ENCODE measurements around the gene DNAH14. TPM values are rescaled to one million over a fixed set of nuclear protein-coding genes. Genes with fewer than 3 reads are reported as not detected.
"Not testable (repeated sequence)": the region's sequence is repeated elsewhere in the genome, so short reads cannot be mapped to it uniquely, and the experiment has no call there.

The DNAH14 gene
- total RNA-seq (10 to 100 TPM in 8 of 9 donors, 1 to 10 TPM in 1; 7.6 to 25.3 (median 17.0) TPM), polyA plus RNA-seq (10 to 100 TPM in 2 of 3 donors, 1 to 10 TPM in 1; 8.8 to 16.2 (median 13.1) TPM)
- long read RNA-seq, donor 1 = 0 reads
- long read RNA-seq, donor 2 = 0 reads
- long read RNA-seq, donor 3 = 0 reads
- long read RNA-seq, donor 4, partial matches to known transcripts = 1 of 4 reads
- long read RNA-seq, donor 4, other reads (novel, unspliced or antisense) = 3 of 4 reads
- long read RNA-seq, donor 5, partial matches to known transcripts = 0 of 1 reads
- long read RNA-seq, donor 5, other reads (novel, unspliced or antisense) = 0 of 1 reads
- long read RNA-seq, donor 6, partial matches to known transcripts = 0 of 2 reads
- long read RNA-seq, donor 6, other reads (novel, unspliced or antisense) = 2 of 2 reads
- long read RNA-seq, donor 7 = 0 reads
- long read RNA-seq, donor 8, partial matches to known transcripts = 0 of 2 reads
- long read RNA-seq, donor 8, other reads (novel, unspliced or antisense) = 0 of 2 reads
- long read RNA-seq, donor 9 = 0 reads
- long read RNA-seq, donor 10 = 0 reads

DNA sequence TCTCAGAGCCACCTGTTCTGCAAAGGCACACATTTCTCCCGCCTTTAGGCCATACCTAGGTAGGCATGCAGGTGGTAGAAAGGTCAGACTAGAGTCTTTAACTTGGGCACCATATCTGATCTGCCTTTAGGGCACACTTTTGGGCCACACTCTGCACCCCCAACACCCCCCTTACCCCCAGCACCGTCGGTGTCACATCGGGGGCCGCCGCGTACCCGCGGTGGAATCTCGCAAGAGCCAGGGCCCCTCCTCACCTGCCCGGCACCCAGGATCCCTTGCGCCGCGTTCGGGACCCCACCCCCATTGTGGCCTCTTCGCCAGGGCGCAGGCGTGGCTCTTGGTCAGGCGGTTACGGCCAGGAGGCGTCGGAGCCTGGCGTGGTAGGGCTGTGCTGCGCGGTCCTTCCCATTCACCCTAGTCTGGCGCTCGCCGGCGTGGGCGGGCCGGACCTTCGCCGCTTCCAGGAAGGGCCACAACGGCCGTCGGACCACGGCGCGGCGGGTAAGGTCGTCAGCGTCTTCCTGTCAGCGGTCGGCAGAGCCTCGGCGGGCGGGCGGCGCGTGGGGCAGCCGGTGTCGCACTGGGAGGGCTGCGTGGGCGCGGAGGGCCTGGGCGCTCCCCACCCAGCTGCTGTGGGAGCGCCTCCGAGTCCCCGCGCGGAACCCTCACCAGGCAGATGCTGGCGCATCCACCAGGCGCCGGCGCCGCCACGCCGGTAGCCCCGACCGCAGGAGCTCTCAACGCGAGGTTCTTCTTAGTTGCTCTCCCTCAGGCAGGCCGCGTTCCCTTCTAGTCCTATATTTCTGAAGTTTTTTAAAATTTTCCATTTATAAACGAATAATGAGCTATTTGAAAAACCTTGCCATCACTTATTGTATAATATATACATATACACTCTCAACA is at the start of gene DNAH14:
Gene DNAH14, plus strand, starts transcription at position 341 of the 903 bp plus-strand sequence. CDS start 23,028 bp downstream, outside the sequence.
- Histone ChIP-seq H3K27me3 (no peaks in the 10 kb centered on the region), H3K9me3 (replicated peaks in 1 of 3) (peaks cover 0 to 16% (median 0%) of the 10 kb centered on the region in 3 donors), H3K36me3 (replicated peaks in 1 of 2) (no peaks in the 10 kb centered on the region), H3K27ac (peak within 1 kb of the TSS in 4 of 5 donors; percentile 6 to 80 (median 55)), H3K4me1 (replicated peaks in 1 of 2) (peaks cover 0 to 8% of the 10 kb centered on the region in 2 donors), H3K4me3 (peak within 1 kb of the TSS in 3 of 4 donors; percentile 18 to 61 (median 33))
- 2 to 4% (median 3%) methylated on average over 27 to 75 of the region's 75 CpGs for WGBS, 4 donors
- intact Hi-C loops (cut with DNase I) = loop anchor here in 1 of 2 donors (10.0 kb wide), 1 partner anchor 415 kb away; no protein-coding TSS in a partner anchor
- DNase-seq = peak; percentile 75 to 88 (median 84)
- peak; percentile 54 to 87 for TF ChIP-seq POLR2A (IDR thresholded peaks at IDR 0.05)
- TF ChIP-seq, protein P1, sequence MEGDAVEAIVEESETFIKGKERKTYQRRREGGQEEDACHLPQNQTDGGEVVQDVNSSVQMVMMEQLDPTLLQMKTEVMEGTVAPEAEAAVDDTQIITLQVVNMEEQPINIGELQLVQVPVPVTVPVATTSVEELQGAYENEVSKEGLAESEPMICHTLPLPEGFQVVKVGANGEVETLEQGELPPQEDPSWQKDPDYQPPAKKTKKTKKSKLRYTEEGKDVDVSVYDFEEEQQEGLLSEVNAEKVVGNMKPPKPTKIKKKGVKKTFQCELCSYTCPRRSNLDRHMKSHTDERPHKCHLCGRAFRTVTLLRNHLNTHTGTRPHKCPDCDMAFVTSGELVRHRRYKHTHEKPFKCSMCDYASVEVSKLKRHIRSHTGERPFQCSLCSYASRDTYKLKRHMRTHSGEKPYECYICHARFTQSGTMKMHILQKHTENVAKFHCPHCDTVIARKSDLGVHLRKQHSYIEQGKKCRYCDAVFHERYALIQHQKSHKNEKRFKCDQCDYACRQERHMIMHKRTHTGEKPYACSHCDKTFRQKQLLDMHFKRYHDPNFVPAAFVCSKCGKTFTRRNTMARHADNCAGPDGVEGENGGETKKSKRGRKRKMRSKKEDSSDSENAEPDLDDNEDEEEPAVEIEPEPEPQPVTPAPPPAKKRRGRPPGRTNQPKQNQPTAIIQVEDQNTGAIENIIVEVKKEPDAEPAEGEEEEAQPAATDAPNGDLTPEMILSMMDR (IDR thresholded peaks at IDR 0.05) = no peak

DNA sequence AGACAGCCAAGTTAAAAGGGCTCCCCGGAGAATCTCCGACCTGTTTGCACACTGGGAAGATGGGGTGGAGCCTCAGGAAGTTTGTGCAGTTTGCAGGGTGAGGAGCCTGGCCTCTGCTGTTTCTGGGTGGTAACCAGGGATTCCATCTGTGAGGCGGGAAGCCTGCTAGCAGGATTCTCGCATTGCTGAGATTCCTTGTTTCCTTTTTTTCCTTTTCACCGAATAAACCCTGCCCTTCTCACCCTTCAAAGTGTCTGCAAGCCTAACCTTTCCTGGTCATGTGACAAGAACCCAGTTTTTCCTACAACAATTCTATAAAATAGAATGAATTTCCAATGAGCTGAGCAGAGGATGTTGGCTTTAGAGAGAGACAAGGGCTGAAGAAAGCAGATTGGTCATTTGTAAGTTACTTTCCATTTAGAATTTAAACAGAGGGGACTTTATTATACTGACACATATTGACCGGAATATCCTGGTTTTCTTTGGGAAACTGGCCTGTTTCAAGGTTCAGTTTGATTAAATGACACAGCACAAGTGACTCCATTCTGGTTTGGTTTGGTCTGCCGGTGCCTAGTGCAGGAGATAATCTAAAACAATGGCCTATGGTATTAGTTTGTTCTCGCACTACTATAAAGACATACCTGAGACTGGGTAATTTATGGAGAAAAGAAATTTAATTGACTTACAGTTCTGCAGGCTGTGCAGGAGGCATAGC is 48.7 kb upstream of the DNAH14 start:
- no peak overlapping the region for H3K27ac ChIP-seq
- no peak for DNase-seq
- no peak overlapping the region for H3K4me3 ChIP-seq
- H3K4me1 ChIP-seq (replicated peaks in 1 of 2) = peaks cover 3 to 11% of the 10 kb centered on the region in 2 donors
- H3K36me3 ChIP-seq (replicated peaks in 1 of 2) = no peaks in the 10 kb centered on the region
- H3K27me3 ChIP-seq = no peaks in the 10 kb centered on the region
- 70 to 84% (median 79%) methylated on average over 8 of the region's 8 CpGs for WGBS, 4 donors
- TF ChIP-seq, protein P1 (IDR thresholded peaks at IDR 0.05) = no peak
- no peak for TF ChIP-seq POLR2A (IDR thresholded peaks at IDR 0.05)
- no peaks in the 10 kb centered on the region for H3K9me3 ChIP-seq (replicated peaks in 1 of 3)
- intact Hi-C loops (cut with DNase I) = no loop called here

DNA sequence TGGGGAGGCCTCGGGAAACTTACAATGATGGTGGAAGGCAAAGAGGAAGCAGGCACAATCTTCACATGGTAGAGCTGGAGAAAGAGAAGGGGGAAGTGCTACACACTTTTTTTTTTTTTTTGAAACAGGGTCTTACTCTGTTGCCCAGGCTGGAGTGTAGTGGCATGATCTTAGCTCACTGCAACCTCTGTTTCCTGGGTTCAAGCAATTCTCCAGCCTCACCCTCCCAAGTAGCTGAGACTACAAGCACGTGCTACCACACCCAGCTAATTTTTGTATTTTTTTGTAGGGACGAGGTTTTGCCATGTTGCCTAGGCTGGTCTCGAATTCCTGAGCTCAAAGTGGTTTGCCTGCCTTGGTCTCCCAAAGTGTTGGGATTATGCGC is 48.2 kb upstream of the DNAH14 start:
- peaks cover 3 to 11% of the 10 kb centered on the region in 2 donors for H3K4me1 ChIP-seq (replicated peaks in 1 of 2)
- H3K27me3 ChIP-seq; H3K4me3 ChIP-seq; H3K9me3 ChIP-seq (replicated peaks in 1 of 3); DNase-seq; intact Hi-C loops (cut with DNase I); H3K27ac ChIP-seq; H3K36me3 ChIP-seq (replicated peaks in 1 of 2): not testable (repeated sequence)
- WGBS, 4 donors = 87 to 90% (median 88%) methylated on average over 5 of the region's 5 CpGs

DNA sequence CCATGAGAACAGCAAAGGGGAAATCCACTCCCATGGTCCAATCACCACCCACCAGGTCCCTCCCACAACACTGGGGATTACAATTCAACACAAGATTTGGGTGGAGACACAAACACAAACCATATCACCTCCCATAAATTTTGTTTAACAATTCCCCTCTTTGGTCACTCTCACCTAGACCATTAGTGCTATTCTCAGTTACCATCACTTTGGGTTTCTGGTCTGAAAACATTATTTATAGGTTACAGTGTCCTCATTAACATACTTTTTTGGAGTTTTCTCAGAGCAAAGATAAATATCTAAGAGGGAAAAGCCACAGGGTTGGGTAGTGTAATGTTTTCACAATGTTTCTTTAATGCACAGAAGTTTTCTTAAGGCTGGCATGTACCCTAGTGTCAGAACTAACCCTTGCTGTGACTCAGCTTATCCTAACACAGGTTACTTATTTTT is 47.7 kb upstream of the DNAH14 start:
- intact Hi-C loops (cut with DNase I) = no loop called here
- no peaks in the 10 kb centered on the region for H3K9me3 ChIP-seq (replicated peaks in 1 of 3)
- no peaks in the 10 kb centered on the region for H3K27me3 ChIP-seq
- no peak for DNase-seq
- H3K36me3 ChIP-seq (replicated peaks in 1 of 2) = no peaks in the 10 kb centered on the region
- TF ChIP-seq POLR2A (IDR thresholded peaks at IDR 0.05) = no peak
- no peak overlapping the region for H3K27ac ChIP-seq
- no peak overlapping the region for H3K4me3 ChIP-seq
- peaks cover 3 to 11% of the 10 kb centered on the region in 2 donors for H3K4me1 ChIP-seq (replicated peaks in 1 of 2)

All from adrenal gland (tissue), 19 donors.